ENCODE results near the gene EXOC4. TPM values are rescaled to one million over a fixed set of nuclear protein-coding genes. Genes with fewer than 3 reads are reported as not detected.

The EXOC4 gene
- total RNA-seq, 4 donors from 2014 or later = 52.4 to 82.2 (median 67.0) TPM

DNA sequence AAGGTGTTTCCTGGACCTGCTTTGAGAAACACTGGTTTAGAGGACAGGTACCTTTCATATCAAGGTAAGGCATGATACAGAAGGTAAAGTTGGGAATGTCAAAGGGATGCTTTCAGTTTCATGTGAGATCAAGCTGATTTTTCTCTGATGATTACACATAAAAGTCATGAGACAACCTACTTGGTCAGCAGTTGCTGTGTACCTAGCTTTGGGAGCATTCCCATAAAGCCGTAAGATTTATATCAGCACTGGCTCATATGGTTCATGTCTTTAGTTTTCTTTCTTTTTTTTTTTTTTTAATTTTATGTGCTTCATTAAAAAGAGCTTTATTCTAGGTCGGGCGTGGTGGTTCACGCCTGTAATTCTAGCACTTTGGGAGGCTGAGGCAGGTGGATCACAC, 609.0 kb downstream of the EXOC4 start:
- TF ChIP-seq, protein P1, sequence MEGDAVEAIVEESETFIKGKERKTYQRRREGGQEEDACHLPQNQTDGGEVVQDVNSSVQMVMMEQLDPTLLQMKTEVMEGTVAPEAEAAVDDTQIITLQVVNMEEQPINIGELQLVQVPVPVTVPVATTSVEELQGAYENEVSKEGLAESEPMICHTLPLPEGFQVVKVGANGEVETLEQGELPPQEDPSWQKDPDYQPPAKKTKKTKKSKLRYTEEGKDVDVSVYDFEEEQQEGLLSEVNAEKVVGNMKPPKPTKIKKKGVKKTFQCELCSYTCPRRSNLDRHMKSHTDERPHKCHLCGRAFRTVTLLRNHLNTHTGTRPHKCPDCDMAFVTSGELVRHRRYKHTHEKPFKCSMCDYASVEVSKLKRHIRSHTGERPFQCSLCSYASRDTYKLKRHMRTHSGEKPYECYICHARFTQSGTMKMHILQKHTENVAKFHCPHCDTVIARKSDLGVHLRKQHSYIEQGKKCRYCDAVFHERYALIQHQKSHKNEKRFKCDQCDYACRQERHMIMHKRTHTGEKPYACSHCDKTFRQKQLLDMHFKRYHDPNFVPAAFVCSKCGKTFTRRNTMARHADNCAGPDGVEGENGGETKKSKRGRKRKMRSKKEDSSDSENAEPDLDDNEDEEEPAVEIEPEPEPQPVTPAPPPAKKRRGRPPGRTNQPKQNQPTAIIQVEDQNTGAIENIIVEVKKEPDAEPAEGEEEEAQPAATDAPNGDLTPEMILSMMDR (IDR thresholded peaks at IDR 0.05) = no peak
- no peak for TF ChIP-seq POLR2A (IDR thresholded peaks at IDR 0.05)
- DNase-seq (ENCODE audit: low spot score in 2 of 2) = no peak
- WGBS, 2 donors = 82 to 85% methylated on average over 4 of the region's 4 CpGs
- intact Hi-C loops (cut with DNase I; ENCODE audit: low total_unique reads) = no loop called here
- no peak overlapping the region for H3K4me3 ChIP-seq (ENCODE audit: low read depth, poor library complexity, severe bottlenecking)

- no peak for DNase-seq (ENCODE audit: low spot score in 2 of 2)
- no peak for TF ChIP-seq POLR2A (IDR thresholded peaks at IDR 0.05)
- TF ChIP-seq, protein P1 (IDR thresholded peaks at IDR 0.05) = no peak
- H3K4me3 ChIP-seq (ENCODE audit: low read depth, poor library complexity, severe bottlenecking) = no peak overlapping the region
- 91 to 94% methylated on average over 1 of the region's 1 CpG for WGBS, 2 donors
- intact Hi-C loops (cut with DNase I; ENCODE audit: low total_unique reads) = no loop called here
Measured at GRCh38 chr7:133863362-133864061, 610.6 kb downstream of the EXOC4 start.

DNA sequence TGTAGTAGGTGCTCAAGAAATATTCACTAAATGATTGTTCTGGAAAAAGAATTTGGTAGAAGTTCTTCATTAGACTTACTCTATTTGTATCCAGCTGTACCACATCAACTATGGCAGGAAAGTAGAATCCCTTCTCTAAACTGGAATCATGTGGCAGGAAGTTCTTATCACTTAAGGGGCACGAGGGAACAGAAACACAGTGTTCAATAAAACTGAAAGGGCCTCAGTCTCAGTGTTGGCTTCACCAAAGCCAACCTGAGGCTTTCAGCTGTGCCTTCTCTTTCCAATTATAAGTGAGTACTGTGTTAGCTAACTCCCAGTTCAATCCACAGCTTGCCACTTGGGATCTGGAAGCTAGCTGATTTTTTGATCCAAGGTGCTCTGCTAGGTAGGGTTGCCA, 616.7 kb downstream of the EXOC4 start:
- intact Hi-C loops (cut with DNase I; ENCODE audit: low total_unique reads) = no loop called here
- no peak for DNase-seq (ENCODE audit: low spot score in 2 of 2)
- WGBS, 2 donors = 75 to 81% methylated on average over 1 of the region's 1 CpG
- TF ChIP-seq POLR2A (IDR thresholded peaks at IDR 0.05) = no peak
- TF ChIP-seq, protein P1 (IDR thresholded peaks at IDR 0.05) = no peak
- no peak overlapping the region for H3K4me3 ChIP-seq (ENCODE audit: low read depth, poor library complexity, severe bottlenecking)

DNA sequence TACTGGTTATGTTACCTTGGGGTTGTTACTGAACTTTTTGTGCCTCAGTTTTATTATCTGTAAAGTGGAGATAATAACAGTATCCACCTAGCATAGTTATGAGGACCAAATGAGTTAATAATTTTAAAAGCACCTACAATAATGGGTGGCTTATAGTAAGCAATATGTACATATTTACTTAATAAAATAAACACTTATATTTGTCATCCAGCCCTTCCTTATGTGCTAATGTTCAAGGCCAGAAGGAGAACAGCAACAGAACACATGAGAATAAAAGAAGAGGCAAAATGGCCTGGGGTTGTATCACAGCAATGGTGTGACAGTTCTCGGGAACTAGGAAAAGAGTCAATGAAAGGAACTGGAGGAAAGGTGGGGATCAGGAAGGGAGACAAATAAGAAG, 618.9 kb downstream of the EXOC4 start:
- no peak for TF ChIP-seq POLR2A (IDR thresholded peaks at IDR 0.05)
- WGBS, 2 donors = 89 to 92% methylated on average over 1 of the region's 1 CpG
- no peak for DNase-seq (ENCODE audit: low spot score in 2 of 2)
- intact Hi-C loops (cut with DNase I; ENCODE audit: low total_unique reads) = no loop called here
- H3K4me3 ChIP-seq (ENCODE audit: low read depth, poor library complexity, severe bottlenecking) = no peak overlapping the region

DNA sequence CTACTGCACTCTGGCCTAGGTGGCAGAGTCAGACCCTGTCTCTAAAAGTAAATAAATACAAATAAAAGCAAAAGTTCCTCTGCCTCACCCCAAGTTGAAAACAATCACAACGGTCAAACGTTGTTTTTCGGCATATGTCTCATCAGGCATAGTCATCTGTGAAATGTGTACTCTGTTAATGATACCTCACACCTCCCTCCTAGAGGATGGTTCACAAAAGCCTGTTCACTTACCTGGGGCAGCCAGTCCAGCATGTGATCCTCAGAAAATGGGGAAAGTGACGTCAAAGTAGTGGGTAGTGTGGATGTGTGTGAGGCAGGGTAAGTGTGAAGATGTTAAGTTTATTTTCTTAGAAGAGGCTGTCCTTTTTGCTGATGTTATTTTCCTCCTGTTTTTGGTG, 620.3 kb downstream of the EXOC4 start:
- TF ChIP-seq, protein P1 (IDR thresholded peaks at IDR 0.05) = no peak
- no peak for TF ChIP-seq POLR2A (IDR thresholded peaks at IDR 0.05)
- no peak for DNase-seq (ENCODE audit: low spot score in 2 of 2)
- intact Hi-C loops (cut with DNase I; ENCODE audit: low total_unique reads) = no loop called here
- no peak overlapping the region for H3K4me3 ChIP-seq (ENCODE audit: low read depth, poor library complexity, severe bottlenecking)
- WGBS, 2 donors = 94 to 95% methylated on average over 4 of the region's 4 CpGs

GRCh38 chr7:133873631-133874030, 620.8 kb downstream of the EXOC4 start:
- TF ChIP-seq, protein P1 (IDR thresholded peaks at IDR 0.05) = no peak
- no peak for TF ChIP-seq POLR2A (IDR thresholded peaks at IDR 0.05)
- intact Hi-C loops (cut with DNase I; ENCODE audit: low total_unique reads) = no loop called here
- H3K4me3 ChIP-seq (ENCODE audit: low read depth, poor library complexity, severe bottlenecking) = no peak overlapping the region
- no peak for DNase-seq (ENCODE audit: low spot score in 2 of 2)
- 78 to 80% methylated on average over 2 of the region's 2 CpGs for WGBS, 2 donors

All from lower leg skin (tissue), 4 donors.